ENCODE results near the gene BATF3.

The BATF3 gene

DNA sequence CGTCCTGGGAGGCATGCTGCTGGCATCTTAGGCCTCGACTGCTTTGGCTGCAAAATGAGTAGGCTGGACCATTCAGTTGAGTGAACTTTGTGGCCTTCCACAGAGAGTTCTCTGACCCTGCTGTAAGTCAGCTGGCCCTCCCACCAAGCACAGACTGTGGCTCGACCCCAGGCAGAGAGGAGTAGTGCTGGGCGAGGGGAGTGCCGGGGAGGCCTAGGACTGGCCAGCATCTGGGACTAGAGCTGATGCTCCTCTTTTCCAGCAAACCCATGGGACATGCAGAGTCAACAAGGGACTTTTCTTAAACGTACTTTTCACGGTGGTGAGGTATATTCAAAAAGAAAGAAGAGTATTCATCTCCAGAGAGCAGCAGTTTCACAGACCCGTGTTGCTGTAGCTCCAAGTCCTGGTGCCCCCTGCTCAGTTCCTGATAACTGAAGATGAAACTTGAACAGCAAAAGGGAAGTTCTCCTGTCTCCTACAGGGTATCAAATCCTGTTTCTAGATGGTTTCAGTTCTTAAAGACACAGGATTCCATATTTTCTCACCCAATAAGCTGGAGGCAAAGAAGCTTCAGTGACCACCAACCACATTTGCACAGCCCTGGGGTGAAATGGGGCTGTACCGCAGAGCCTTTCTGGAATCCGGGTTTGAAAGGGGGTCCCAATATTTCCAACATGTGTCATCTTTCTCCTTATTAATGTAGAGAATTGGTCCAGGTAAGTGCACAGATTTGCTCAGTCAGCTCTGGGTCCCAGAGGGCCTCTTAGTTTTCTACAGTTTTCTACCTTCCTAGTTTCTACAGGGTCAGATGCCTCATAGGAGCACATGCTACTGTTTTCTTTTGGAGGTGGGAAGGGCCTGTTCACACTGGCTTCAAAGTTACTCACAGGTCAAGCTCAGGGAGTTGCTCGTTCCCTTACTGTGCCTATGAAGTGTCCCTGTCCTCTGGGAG lies 20.9 kb downstream of the BATF3 start:
- Histone ChIP-seq H3K27ac (ENCODE audit: low read depth, low read length) (no peak overlapping the region), H3K36me3 (ENCODE audit: low read length) (no peaks in the 10 kb centered on the region), H3F3A (ENCODE audit: insufficient read depth) (no peaks in the 10 kb centered on the region), H2AFZ (ENCODE audit: low read depth, low read length, severe bottlenecking) (no peak overlapping the region), H3K4me2 (ENCODE audit: low read depth, low read length, poor library complexity, severe bottlenecking) (no peak overlapping the region), H3K9me2 (replicated peaks; ENCODE audit: insufficient read depth, low read length) (no peaks in the 10 kb centered on the region), H3K9ac (ENCODE audit: low read length) (no peak overlapping the region), H4K20me1 (ENCODE audit: low read depth, low read length) (no peaks in the 10 kb centered on the region), H3K27me3 (ENCODE audit: low read length) (no peaks in the 10 kb centered on the region), H3K4me3 (ENCODE audit: insufficient read depth, low read length, poor library complexity, severe bottlenecking) (no peak overlapping the region), H3K79me2 (ENCODE audit: insufficient read depth, low read length) (no peaks in the 10 kb centered on the region), H3K9me3 (ENCODE audit: insufficient read depth, low read length) (no peaks in the 10 kb centered on the region)
- TF ChIP-seq, protein P1, sequence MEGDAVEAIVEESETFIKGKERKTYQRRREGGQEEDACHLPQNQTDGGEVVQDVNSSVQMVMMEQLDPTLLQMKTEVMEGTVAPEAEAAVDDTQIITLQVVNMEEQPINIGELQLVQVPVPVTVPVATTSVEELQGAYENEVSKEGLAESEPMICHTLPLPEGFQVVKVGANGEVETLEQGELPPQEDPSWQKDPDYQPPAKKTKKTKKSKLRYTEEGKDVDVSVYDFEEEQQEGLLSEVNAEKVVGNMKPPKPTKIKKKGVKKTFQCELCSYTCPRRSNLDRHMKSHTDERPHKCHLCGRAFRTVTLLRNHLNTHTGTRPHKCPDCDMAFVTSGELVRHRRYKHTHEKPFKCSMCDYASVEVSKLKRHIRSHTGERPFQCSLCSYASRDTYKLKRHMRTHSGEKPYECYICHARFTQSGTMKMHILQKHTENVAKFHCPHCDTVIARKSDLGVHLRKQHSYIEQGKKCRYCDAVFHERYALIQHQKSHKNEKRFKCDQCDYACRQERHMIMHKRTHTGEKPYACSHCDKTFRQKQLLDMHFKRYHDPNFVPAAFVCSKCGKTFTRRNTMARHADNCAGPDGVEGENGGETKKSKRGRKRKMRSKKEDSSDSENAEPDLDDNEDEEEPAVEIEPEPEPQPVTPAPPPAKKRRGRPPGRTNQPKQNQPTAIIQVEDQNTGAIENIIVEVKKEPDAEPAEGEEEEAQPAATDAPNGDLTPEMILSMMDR (IDR thresholded peaks at IDR 0.05; ENCODE audit: insufficient read depth, low read length, poor library complexity, severe bottlenecking): no peak
- TF ChIP-seq EZH2phosphoT487 (conservative IDR thresholded peaks at IDR 0.05; ENCODE audit: low read length): no peak

DNA sequence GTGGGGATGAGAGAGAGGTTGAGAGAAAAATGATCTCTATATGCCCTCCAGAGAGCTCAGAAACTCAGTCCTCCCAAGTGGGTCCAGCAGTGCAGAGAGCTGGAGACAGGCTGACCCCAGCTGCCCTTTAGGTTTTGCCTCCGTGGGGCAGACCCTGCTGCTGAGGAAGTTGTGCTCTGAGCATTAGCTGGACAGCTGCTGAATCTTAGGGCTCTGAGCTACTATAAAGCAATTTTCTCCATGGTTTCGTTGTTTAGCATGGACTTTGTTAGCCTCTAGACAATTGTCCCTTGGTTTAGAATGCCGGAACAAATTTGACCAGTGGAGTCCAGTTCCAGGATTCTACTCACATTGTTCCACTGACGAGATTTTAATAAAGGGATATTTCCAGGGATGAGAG lies 22.1 kb downstream of the BATF3 start:
- no peak overlapping the region for H3K27ac ChIP-seq (ENCODE audit: low read depth, low read length)
- no peak overlapping the region for H3K4me2 ChIP-seq (ENCODE audit: low read depth, low read length, poor library complexity, severe bottlenecking)
- H3K9ac ChIP-seq (ENCODE audit: low read length): no peak overlapping the region
- H3K79me2 ChIP-seq (ENCODE audit: insufficient read depth, low read length): no peaks in the 10 kb centered on the region
- no peaks in the 10 kb centered on the region for H3K36me3 ChIP-seq (ENCODE audit: low read length)
- no peaks in the 10 kb centered on the region for H3K9me3 ChIP-seq (ENCODE audit: insufficient read depth, low read length)
- no peaks in the 10 kb centered on the region for H3F3A ChIP-seq (ENCODE audit: insufficient read depth)
- H2AFZ ChIP-seq (ENCODE audit: low read depth, low read length, severe bottlenecking): no peak overlapping the region
- H3K27me3 ChIP-seq (ENCODE audit: low read length): no peaks in the 10 kb centered on the region
- TF ChIP-seq EZH2phosphoT487 (conservative IDR thresholded peaks at IDR 0.05; ENCODE audit: low read length): no peak
- TF ChIP-seq, protein P1 (IDR thresholded peaks at IDR 0.05; ENCODE audit: insufficient read depth, low read length, poor library complexity, severe bottlenecking): no peak
- no peak overlapping the region for H3K4me3 ChIP-seq (ENCODE audit: insufficient read depth, low read length, poor library complexity, severe bottlenecking)
- no peaks in the 10 kb centered on the region for H3K9me2 ChIP-seq (replicated peaks; ENCODE audit: insufficient read depth, low read length)
- H4K20me1 ChIP-seq (ENCODE audit: low read depth, low read length): no peaks in the 10 kb centered on the region

DNA sequence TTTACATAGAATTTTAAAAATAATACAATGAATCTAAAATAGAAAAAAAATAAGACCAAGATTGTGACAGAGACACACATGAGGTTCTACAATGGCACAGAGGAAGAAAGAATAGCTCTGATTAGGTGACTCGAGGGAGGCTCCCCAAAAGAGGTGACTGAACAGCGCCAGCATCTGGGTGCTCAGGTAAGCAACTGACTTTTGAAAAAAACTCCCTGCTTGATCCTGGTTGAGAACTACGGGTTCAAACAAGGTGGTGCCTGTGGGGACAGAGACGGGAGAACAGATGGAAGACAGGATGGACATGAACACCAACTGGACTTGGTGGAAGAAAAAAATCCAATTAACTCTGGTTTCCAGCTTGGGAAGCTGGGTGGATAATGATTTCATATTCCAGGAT lies 22.5 kb downstream of the BATF3 start:
- H4K20me1 ChIP-seq (ENCODE audit: low read depth, low read length): no peaks in the 10 kb centered on the region
- no peaks in the 10 kb centered on the region for H3F3A ChIP-seq (ENCODE audit: insufficient read depth)
- H3K79me2 ChIP-seq (ENCODE audit: insufficient read depth, low read length): no peaks in the 10 kb centered on the region
- H3K9me2 ChIP-seq (replicated peaks; ENCODE audit: insufficient read depth, low read length): no peaks in the 10 kb centered on the region
- H2AFZ ChIP-seq (ENCODE audit: low read depth, low read length, severe bottlenecking): no peak overlapping the region
- TF ChIP-seq, protein P1 (IDR thresholded peaks at IDR 0.05; ENCODE audit: insufficient read depth, low read length, poor library complexity, severe bottlenecking): no peak
- no peak for TF ChIP-seq EZH2phosphoT487 (conservative IDR thresholded peaks at IDR 0.05; ENCODE audit: low read length)
- no peaks in the 10 kb centered on the region for H3K9me3 ChIP-seq (ENCODE audit: insufficient read depth, low read length)
- H3K4me2 ChIP-seq (ENCODE audit: low read depth, low read length, poor library complexity, severe bottlenecking): no peak overlapping the region
- H3K4me3 ChIP-seq (ENCODE audit: insufficient read depth, low read length, poor library complexity, severe bottlenecking): no peak overlapping the region
- H3K36me3 ChIP-seq (ENCODE audit: low read length): no peaks in the 10 kb centered on the region
- no peak overlapping the region for H3K9ac ChIP-seq (ENCODE audit: low read length)
- H3K27ac ChIP-seq (ENCODE audit: low read depth, low read length): no peak overlapping the region
- no peaks in the 10 kb centered on the region for H3K27me3 ChIP-seq (ENCODE audit: low read length)

All from SU-DHL-6 (cell line).